Neural crest cell (in vitro differentiated cells): ENCODE data around the gene MBD5. TPM values are rescaled to one million over a fixed set of nuclear protein-coding genes. Genes with fewer than 3 reads are reported as not detected.

Experiments used
- DNase-seq: peaks from one replicate; pipeline ENCODE4 v3.0.0; 2021; ENCODE audit warnings: low read depth, mixed read lengths, low spot score
- H3K27ac Mint-ChIP-seq: one replicate; pipeline ENCODE4 v1.8.0; 2021; ENCODE audit warnings: mild to moderate bottlenecking, mixed read lengths; ENCODE audit not compliant: unreplicated experiment
- H3K27me3 Mint-ChIP-seq: 2 replicates; pipeline ENCODE4 v1.8.0; 2021; ENCODE audit warnings: low read depth, mild to moderate bottlenecking, mixed read lengths
- H3K36me3 Mint-ChIP-seq: 2 replicates; pipeline ENCODE4 v1.8.0; 2021; ENCODE audit warnings: low read depth, mild to moderate bottlenecking, mixed read lengths
- H3K4me1 Mint-ChIP-seq: 2 replicates; pipeline ENCODE4 v1.8.0; 2021; ENCODE audit warnings: mixed read lengths
- H3K4me3 Mint-ChIP-seq: one replicate; pipeline ENCODE4 v1.8.0; 2021; ENCODE audit warnings: mild to moderate bottlenecking, mixed read lengths
- H3K9me3 Mint-ChIP-seq: 2 replicates; pipeline ENCODE4 v1.8.0; 2021; ENCODE audit warnings: mixed read lengths
- total RNA-seq: library from RNA; stranded (reverse); gene quantifications from 2 replicates; pipeline ENCODE4 v1.2.1, GENCODE V29; 2021
- TF ChIP-seq, protein P1 (sequence below): fragments of 200-600 bp; sonication (generic); conservative IDR thresholded peaks from 2 replicates; pipeline ENCODE4 v1.5.0; 2021; ENCODE audit warnings: antibody characterized with exemption, mild to moderate bottlenecking

Gene MBD5
- total RNA-seq, 1 donor from 2014 or later: 51.1 TPM

DNA sequence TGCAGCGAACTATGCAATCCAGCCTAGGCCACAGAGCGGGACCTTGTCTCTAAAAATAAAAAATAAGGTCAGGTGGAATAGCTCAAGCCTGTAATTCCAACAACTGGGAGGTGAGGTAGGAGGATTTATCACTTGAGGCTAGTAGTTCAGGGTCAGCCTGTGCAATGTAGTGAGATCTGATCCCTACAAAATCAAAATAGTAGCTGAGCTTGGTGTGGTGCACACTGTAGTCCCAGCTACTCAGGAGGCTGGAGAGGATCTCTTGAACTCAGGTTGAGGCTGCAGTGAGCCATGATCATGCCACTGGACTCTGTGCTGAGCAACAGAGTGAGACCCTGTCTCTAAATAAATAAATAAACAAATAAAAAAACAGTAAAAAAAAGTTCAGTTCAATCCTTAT is 5.7 kb downstream of the MBD5 start:
- Mint-ChIP-seq H3K4me3 (no peak overlapping the region), H3K4me1 (peaks cover 26% of the 10 kb centered on the region), H3K36me3 (no peaks in the 10 kb centered on the region), H3K27ac (no peak overlapping the region), H3K27me3 (no peaks in the 10 kb centered on the region), H3K9me3 (no peaks in the 10 kb centered on the region)
- DNase-seq: no peak
- TF ChIP-seq, protein P1, sequence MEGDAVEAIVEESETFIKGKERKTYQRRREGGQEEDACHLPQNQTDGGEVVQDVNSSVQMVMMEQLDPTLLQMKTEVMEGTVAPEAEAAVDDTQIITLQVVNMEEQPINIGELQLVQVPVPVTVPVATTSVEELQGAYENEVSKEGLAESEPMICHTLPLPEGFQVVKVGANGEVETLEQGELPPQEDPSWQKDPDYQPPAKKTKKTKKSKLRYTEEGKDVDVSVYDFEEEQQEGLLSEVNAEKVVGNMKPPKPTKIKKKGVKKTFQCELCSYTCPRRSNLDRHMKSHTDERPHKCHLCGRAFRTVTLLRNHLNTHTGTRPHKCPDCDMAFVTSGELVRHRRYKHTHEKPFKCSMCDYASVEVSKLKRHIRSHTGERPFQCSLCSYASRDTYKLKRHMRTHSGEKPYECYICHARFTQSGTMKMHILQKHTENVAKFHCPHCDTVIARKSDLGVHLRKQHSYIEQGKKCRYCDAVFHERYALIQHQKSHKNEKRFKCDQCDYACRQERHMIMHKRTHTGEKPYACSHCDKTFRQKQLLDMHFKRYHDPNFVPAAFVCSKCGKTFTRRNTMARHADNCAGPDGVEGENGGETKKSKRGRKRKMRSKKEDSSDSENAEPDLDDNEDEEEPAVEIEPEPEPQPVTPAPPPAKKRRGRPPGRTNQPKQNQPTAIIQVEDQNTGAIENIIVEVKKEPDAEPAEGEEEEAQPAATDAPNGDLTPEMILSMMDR: no peak

DNA sequence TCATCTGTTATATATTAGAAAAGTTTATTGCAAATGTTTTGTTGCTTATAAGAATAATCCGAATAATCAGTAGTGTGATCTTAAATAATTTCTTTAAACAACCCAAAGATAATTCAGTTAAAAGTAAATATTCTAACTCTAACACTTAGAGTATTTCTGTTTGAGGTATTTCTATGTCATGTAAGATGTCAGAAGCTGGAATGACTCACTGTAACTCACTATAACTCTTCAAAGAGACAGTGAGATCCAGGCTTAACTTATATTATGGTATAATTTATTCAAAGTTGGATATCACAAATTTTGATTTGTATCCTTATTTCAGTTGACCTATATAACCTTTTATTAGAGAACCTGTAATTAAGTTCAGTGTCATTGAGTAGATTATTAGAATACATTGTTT is 6.9 kb downstream of the MBD5 start:
- Mint-ChIP-seq H3K4me3 (no peak overlapping the region), H3K36me3 (no peaks in the 10 kb centered on the region), H3K4me1 (peaks cover 15% of the 10 kb centered on the region), H3K27ac (no peak overlapping the region), H3K9me3 (no peaks in the 10 kb centered on the region), H3K27me3 (no peaks in the 10 kb centered on the region)
- DNase-seq: no peak
- TF ChIP-seq, protein P1: no peak

DNA sequence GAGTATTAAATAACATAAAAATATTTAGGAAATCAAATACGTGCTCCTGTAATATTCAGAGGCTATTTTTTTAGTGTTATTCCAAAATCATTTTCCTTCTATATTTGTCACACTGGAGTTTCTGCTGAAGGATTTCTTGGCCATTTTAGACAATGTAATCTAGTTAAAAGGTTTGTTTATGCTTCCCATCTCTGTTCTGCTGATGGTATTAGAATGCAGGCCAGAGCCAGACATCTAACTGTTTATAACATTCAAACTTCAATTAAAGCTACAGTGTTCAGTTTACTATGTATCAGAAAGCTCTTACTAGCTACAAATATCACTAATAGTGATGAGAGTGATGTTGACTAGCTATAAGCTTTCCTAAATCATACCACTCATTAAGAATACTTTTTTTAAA is 7.9 kb downstream of the MBD5 start:
- H3K27me3 Mint-ChIP-seq: no peaks in the 10 kb centered on the region
- H3K36me3 Mint-ChIP-seq: no peaks in the 10 kb centered on the region
- peaks cover 6% of the 10 kb centered on the region for H3K4me1 Mint-ChIP-seq
- DNase-seq: no peak
- TF ChIP-seq, protein P1: no peak
- no peak overlapping the region for H3K4me3 Mint-ChIP-seq
- no peak overlapping the region for H3K27ac Mint-ChIP-seq
- H3K9me3 Mint-ChIP-seq: no peaks in the 10 kb centered on the region

DNA sequence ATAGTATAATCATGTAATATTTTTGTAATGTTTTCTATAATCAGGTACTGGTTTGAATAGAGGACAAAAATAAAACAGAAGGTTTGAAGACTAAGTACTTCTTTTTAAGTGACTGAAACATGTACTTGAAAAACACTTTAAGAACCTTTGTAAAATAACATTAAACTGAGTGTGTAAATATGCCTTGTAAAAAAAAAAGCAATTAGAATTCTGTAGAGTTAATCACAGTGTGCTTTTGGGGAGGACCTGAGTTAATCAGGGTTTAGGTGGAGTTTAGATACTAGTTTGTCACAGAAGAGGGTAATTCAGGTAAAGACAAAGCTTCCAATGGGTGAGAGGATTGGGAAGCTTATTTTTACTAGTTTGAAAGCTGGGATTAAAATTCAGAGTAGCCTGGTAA is 10.3 kb downstream of the MBD5 start:
- no peak for DNase-seq
- no peak overlapping the region for H3K4me3 Mint-ChIP-seq
- no peaks in the 10 kb centered on the region for H3K9me3 Mint-ChIP-seq
- TF ChIP-seq, protein P1: no peak
- no peaks in the 10 kb centered on the region for H3K27me3 Mint-ChIP-seq
- H3K36me3 Mint-ChIP-seq: no peaks in the 10 kb centered on the region
- H3K27ac Mint-ChIP-seq: no peak overlapping the region
- no peaks in the 10 kb centered on the region for H3K4me1 Mint-ChIP-seq

DNA sequence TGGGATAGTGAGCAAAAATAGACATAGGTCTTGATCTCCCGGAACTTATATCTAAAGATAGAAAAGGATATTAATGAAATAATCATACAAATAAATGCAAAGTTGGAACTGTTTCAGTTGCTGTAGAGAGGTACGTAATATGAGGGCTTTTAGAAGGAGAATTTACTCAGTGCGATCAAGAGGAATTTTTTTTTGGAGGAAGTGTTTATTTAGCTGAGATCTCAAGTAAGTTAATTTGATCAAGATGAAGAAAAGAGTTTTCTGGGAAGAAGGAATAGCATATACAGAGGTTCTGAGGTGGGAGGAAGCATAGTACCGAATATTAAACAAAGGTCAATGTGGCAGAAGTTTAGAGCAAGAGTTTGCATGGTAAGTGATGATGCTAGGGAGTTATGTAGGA is 11.3 kb downstream of the MBD5 start:
- Mint-ChIP-seq H3K9me3 (no peaks in the 10 kb centered on the region), H3K27me3 (no peaks in the 10 kb centered on the region), H3K4me1 (no peaks in the 10 kb centered on the region), H3K4me3 (no peak overlapping the region), H3K36me3 (no peaks in the 10 kb centered on the region), H3K27ac (no peak overlapping the region)
- DNase-seq: no peak
- TF ChIP-seq, protein P1: no peak

DNA sequence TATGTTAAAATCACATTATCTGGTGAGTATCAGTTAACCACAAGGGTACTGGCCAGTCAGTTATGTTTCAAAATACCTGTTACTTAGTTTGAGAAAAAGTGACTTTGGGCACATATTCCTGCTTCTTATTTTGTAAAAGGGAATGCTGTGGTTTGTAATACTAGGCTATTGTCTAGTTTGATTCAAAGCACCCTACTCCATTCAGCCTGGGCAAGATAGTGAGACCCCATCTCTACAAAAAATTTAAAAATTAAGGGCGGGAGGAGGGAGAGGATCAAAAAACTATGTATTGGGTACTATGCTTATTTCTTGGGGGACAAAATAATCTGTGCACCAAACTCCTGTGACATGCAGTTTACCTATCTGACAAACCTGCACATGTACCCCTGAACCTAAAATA is 18.9 kb downstream of the MBD5 start:
- H3K27ac Mint-ChIP-seq: no peak overlapping the region
- no peak overlapping the region for H3K4me3 Mint-ChIP-seq
- H3K4me1 Mint-ChIP-seq: no peaks in the 10 kb centered on the region
- no peaks in the 10 kb centered on the region for H3K27me3 Mint-ChIP-seq
- no peak for DNase-seq
- H3K36me3 Mint-ChIP-seq: no peaks in the 10 kb centered on the region
- H3K9me3 Mint-ChIP-seq: no peaks in the 10 kb centered on the region
- TF ChIP-seq, protein P1: no peak
